22Rv1 (cell line): ENCODE results near the gene PASK.

Experiments
- H3K27ac ChIP-seq: fragments of 450-650 bp; 2 replicates; pipeline ENCODE4 v1.5.1; 2017
- CTCF ChIP-seq: fragments of 450-650 bp; IDR thresholded peaks from 2 replicates; pipeline ENCODE4 v1.5.1; 2017; ENCODE audit warnings: mild to moderate bottlenecking
- ZFX ChIP-seq: fragments of 450-650 bp; IDR thresholded peaks from 2 replicates; pipeline ENCODE4 v1.6.1; 2017; ENCODE audit warnings: antibody characterized with exemption, borderline replicate concordance

PASK gene

GRCh38 chr2:241092677-241093076 lies 56.6 kb downstream of the PASK start:
- no peak for TF ChIP-seq ZFX
- no peak for TF ChIP-seq CTCF
- H3K27ac ChIP-seq, result peak overlapping the region; percentile 100

- TF ChIP-seq CTCF, result no peak
- peak overlapping the region; percentile 100 for H3K27ac ChIP-seq
Observed at GRCh38 chr2:241091734-241092445, 57.4 kb downstream of the PASK start.

GRCh38 chr2:241091201-241091600 lies 58.1 kb downstream of the PASK start:
- no peak for TF ChIP-seq CTCF
- no peak for TF ChIP-seq ZFX
- peak overlapping the region; percentile 100 for H3K27ac ChIP-seq

- TF ChIP-seq CTCF (no peak), ZFX (no peak)
- peak overlapping the region; percentile 100 for H3K27ac ChIP-seq
Observed at GRCh38 chr2:241088791-241089732, 60.2 kb downstream of the PASK start.

GRCh38 chr2:241088376-241088775 lies 60.9 kb downstream of the PASK start:
- TF ChIP-seq CTCF (no peak), ZFX (no peak)
- H3K27ac ChIP-seq, result peak overlapping the region; percentile 100

- H3K27ac ChIP-seq, result peak overlapping the region; percentile 100
- TF ChIP-seq CTCF, result no peak
- TF ChIP-seq ZFX, result no peak
Observed at GRCh38 chr2:241087420-241088268, 61.6 kb downstream of the PASK start.
